Measurements from ENCODE around the gene GORAB. TPM values are rescaled to one million over a fixed set of nuclear protein-coding genes. Genes with fewer than 3 reads are reported as not detected.

The GORAB gene
- polyA plus RNA-seq, 1 experiment = 7.6 TPM

DNA sequence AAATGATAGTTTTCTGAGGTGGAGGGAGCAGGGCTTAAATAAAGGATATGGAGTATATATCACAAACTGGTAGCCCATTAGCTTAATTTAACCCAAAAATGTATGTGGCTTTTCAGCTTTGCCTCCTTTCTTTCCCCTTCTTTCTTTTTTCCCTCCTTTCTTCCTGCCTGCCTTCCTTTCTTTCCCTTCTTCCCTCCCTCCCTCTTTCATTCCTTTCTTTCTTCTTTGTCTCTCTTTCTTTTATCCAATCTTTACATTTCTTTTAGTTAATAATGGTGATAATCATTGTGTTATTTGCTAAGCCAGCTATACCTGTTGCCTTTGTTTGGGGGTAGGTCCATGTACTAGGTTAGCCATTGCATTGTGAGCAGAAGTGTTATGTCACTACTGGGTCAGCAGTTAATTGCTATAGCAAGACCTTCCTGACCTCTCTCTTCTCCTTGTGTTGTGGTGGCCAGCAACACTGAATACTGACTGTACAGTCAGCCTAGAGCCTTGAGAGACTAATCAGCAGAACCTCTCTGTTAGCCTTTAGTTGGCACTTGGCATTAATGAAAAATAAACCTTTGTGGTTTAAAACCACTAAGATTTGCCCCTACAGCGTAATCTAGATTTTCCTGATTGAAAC lies 5.1 kb downstream of the GORAB start:
- POLR2A ChIA-PET = no interaction called here
- TF ChIP-seq, protein P1, sequence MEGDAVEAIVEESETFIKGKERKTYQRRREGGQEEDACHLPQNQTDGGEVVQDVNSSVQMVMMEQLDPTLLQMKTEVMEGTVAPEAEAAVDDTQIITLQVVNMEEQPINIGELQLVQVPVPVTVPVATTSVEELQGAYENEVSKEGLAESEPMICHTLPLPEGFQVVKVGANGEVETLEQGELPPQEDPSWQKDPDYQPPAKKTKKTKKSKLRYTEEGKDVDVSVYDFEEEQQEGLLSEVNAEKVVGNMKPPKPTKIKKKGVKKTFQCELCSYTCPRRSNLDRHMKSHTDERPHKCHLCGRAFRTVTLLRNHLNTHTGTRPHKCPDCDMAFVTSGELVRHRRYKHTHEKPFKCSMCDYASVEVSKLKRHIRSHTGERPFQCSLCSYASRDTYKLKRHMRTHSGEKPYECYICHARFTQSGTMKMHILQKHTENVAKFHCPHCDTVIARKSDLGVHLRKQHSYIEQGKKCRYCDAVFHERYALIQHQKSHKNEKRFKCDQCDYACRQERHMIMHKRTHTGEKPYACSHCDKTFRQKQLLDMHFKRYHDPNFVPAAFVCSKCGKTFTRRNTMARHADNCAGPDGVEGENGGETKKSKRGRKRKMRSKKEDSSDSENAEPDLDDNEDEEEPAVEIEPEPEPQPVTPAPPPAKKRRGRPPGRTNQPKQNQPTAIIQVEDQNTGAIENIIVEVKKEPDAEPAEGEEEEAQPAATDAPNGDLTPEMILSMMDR (IDR thresholded peaks at IDR 0.05; ENCODE audit: insufficient read depth, low read depth, low read length) = no peak
- Histone ChIP-seq H3K4me3 (ENCODE audit: low read depth, low read length) (no peak overlapping the region), H3K27me3 (ENCODE audit: control insufficient read depth, insufficient read depth, low read length) (no peaks in the 10 kb centered on the region), H3K36me3 (ENCODE audit: control insufficient read depth, insufficient read depth, low read length) (peaks cover 4% of the 10 kb centered on the region; the same call in 1 of the 2 replicates)
- CTCF ChIA-PET = no interaction called here
- no peak for DNase-seq (ENCODE audit: low read depth)

DNA sequence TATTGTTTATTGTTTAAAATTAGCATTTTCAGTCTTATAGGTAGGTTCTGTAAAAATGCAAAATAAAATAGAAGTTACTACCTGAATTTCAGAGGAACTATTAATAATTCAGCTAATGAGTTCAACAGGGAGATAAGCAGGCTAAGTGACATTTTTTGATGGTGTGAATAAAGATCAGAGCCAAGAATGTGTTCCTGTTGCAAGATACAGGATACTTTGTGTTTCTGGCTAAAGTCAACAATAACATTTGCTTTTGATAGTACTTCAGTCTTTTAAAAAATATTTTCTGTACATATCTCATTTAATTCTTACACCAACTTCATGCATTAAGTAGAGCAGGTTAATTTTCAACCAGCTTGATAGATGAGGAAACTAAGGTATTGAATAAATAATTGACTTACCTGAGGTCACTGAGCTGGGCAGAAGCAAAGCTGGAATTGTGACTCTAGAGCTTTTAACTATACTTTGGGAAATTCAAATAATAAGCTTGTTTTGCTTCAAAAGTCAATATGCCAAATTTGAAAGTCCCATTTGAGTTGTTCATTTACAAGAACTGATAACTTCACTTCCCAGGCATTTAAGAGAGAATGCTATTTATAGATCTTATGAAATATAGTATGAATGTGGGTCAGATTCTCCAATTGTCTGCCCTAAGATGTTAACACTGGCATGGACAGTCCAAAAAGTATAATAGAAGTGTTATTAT lies 6.0 kb downstream of the GORAB start:
- Histone ChIP-seq H3K36me3 (ENCODE audit: control insufficient read depth, insufficient read depth, low read length) (peaks cover 4% of the 10 kb centered on the region; the same call in 1 of the 2 replicates), H3K4me3 (ENCODE audit: low read depth, low read length) (no peak overlapping the region), H3K27me3 (ENCODE audit: control insufficient read depth, insufficient read depth, low read length) (no peaks in the 10 kb centered on the region)
- DNase-seq (ENCODE audit: low read depth) = no peak
- ChIA-PET CTCF (no interaction called here), POLR2A (no interaction called here)
- TF ChIP-seq, protein P1 (IDR thresholded peaks at IDR 0.05; ENCODE audit: insufficient read depth, low read depth, low read length) = no peak

DNA sequence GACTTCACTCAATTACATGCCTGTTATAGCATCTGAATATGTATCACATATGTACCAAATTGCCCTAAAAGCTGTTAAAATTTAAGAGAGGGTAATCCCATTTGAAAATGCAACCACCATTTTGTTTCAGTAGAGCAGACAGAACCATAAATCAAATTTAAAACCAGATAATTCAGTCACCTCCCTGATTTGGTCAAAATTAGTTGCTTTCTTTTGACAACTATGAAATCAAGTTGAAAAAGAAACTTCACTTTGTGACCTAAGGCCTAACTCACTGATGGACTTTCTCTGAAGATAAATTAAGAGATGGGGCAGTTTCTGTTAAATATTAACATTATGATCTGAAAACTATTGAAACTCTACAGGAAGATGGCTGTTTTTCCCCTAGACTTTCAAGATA lies 6.7 kb downstream of the GORAB start:
- CTCF ChIA-PET = no interaction called here
- DNase-seq (ENCODE audit: low read depth) = no peak

GRCh38 chr1:170539154-170539553 lies 7.2 kb downstream of the GORAB start:
- ChIA-PET CTCF (interaction anchor here (0.9 kb wide), 1 partner anchor 126 kb away, joined by 3 read pairs; no protein-coding TSS in a partner anchor), POLR2A (no interaction called here)
- Histone ChIP-seq H3K27me3 (ENCODE audit: control insufficient read depth, insufficient read depth, low read length) (no peaks in the 10 kb centered on the region), H3K36me3 (ENCODE audit: control insufficient read depth, insufficient read depth, low read length) (peaks cover 4% of the 10 kb centered on the region; the same call in 1 of the 2 replicates), H3K4me3 (ENCODE audit: low read depth, low read length) (no peak overlapping the region)
- TF ChIP-seq, protein P1 (IDR thresholded peaks at IDR 0.05; ENCODE audit: insufficient read depth, low read depth, low read length) = no peak
- DNase-seq (ENCODE audit: low read depth) = no peak

More for the DNA sequence above, 6.7 kb downstream of the GORAB start:
- H3K27me3 ChIP-seq (ENCODE audit: control insufficient read depth, insufficient read depth, low read length) = no peaks in the 10 kb centered on the region
- no peak overlapping the region for H3K4me3 ChIP-seq (ENCODE audit: low read depth, low read length)
- TF ChIP-seq, protein P1 (IDR thresholded peaks at IDR 0.05; ENCODE audit: insufficient read depth, low read depth, low read length) = no peak
- POLR2A ChIA-PET = no interaction called here
- H3K36me3 ChIP-seq (ENCODE audit: control insufficient read depth, insufficient read depth, low read length) = peaks cover 4% of the 10 kb centered on the region; the same call in 1 of the 2 replicates

DNA sequence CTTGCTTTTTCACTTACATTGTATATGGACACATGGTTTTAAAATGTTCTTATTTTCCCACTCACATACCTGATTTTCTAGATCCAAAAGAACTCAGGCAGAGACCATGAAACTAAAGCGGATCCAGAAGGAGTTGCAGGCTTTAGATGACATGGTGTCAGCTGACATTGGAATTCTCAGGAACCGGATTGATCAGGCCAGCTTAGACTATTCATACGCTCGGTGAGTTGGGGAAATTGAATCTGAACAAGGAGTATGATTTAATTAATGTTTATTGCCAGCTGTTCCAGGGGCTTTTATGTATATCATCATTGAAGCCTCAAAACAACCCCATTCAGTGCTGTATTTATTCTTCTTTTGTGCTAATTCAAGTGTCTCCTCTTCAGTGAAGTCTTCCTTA lies 12.7 kb downstream of the GORAB start:
- TF ChIP-seq, protein P1 (IDR thresholded peaks at IDR 0.05; ENCODE audit: insufficient read depth, low read depth, low read length) = no peak
- Histone ChIP-seq H3K27me3 (ENCODE audit: control insufficient read depth, insufficient read depth, low read length) (no peaks in the 10 kb centered on the region), H3K4me3 (ENCODE audit: low read depth, low read length) (no peak overlapping the region), H3K36me3 (ENCODE audit: control insufficient read depth, insufficient read depth, low read length) (peaks cover 5% of the 10 kb centered on the region)
- CTCF ChIA-PET = no interaction called here
- DNase-seq (ENCODE audit: low read depth) = no peak
- POLR2A ChIA-PET = no interaction called here

All from BJ (cell line).